Activated T-cell treated with anti-CD3 and anti-CD28 coated beads, Interleukin-2, amount 50 U/mL, for 48 hours (primary cell): ENCODE data around the gene ATR.
A peak's percentile ranks its signal among the peaks of the same experiment; 100 is the strongest.
"Not testable (repeated sequence)": the region's sequence is repeated elsewhere in the genome, so short reads cannot be mapped to it uniquely, and the experiment has no call there.

Experiments used
- DNase-seq, 2 experiments: peaks; one replicate each; pipeline ENCODE4 v3.0.0-alpha.2; 2020

Gene ATR

GRCh38 chr3:142592268-142592667, 13.7 kb upstream of the ATR start:
- not testable (repeated sequence) for DNase-seq

- no peak for DNase-seq
Measured at GRCh38 chr3:142588703-142589102, 10.2 kb upstream of the ATR start.

- no peak for DNase-seq
Measured at GRCh38 chr3:142586803-142587406, 8.4 kb upstream of the ATR start.

GRCh38 chr3:142581070-142581469, 2.5 kb upstream of the ATR start:
- not testable (repeated sequence) for DNase-seq

DNA sequence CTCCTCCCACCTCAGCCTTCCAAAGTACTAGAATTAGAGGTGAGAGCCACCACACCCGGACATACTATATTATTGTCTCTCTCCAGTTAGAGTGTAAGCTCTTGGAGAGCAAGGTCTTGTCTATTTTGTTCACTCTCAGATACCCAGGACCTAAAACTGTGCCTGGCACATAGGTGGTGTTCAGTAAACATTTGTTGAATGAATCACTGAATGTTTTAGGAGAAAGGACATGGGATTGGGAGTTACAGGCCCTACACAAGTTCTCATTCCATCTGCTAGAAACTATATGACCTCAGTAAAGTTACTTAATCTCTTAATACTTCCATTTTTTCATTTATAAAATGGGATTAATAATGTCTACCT, 1.5 kb upstream of the ATR start:
- DNase-seq, result no peak

- peak in 1 of 2 experiments; percentile 26 for DNase-seq
Measured at GRCh38 chr3:142577696-142578328, 721 bp downstream of the ATR start.

DNA sequence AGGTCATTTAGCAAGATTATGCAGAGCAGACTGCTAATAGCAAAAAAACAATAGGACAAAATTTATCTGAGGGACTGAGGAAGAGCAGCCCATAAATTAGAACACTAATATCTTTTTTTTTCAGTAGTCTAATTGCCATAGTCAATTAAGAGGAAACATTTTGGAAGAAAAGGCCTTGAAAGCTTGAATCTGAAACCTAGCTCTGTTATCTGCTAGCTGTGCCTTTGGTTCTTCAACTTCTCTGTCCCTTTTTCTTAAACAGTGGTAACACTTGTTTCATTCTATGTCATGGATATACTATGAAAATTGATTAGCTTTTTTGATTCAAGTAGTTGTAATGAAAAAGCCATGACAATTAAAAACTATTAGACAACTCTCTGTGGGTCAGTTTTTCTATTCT, 1.7 kb downstream of the ATR start:
- DNase-seq, result no peak

DNA sequence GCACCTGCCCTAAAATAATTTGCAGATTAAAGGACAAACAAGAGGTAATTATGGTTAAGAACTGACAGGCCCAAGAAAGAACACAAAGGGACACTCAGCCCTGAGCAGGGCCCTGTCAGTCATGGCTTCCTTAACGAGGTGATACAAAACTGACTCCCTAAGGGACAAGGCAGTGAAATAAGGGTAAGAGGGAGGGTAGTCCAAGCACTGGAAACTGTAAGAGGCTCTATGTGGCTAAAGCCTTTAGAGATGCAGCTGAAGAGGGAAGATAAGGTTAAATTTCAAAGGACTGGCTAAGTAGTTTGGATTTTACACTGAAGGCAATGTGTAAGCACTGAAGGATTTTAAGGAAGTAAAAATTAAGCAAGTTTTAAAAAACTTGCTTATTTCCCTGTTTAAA, 3.9 kb downstream of the ATR start:
- no peak for DNase-seq

- not testable (repeated sequence) for DNase-seq
Measured at GRCh38 chr3:142574223-142574622, 4.3 kb downstream of the ATR start.

- not testable (repeated sequence) for DNase-seq
Measured at GRCh38 chr3:142569422-142569821, 9.1 kb downstream of the ATR start.

GRCh38 chr3:142568393-142569017, 10.0 kb downstream of the ATR start:
- no peak for DNase-seq

- no peak for DNase-seq
Measured at GRCh38 chr3:142566096-142566495, 12.4 kb downstream of the ATR start.

DNA sequence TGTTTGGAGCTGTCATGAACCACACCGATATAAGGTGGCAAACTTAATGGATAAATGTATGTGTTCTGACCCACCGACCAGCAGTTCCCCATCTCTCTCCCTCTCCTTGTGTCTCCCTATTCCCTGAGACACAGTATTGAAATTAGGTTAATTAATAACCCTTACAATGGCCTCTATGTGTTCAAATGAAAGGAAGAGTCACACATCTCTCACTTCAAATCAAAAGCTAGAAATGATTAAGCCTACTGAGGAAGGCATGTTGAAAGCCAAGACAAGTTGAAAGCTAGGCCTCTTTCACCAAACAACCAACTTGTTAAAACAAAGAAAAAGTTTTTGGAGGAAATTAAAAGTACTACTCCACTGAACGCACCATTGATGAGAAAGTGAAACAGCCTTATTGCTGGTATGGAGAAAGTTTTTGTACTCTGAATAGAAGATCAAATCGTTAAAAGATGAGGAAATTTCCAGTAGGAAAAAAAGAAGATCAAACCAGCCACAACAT, 15.0 kb downstream of the ATR start:
- DNase-seq, result no peak

GRCh38 chr3:142560118-142560517, 18.4 kb downstream of the ATR start:
- DNase-seq, result no peak

- no peak for DNase-seq
Measured at GRCh38 chr3:142553741-142554140, 24.8 kb downstream of the ATR start.

DNA sequence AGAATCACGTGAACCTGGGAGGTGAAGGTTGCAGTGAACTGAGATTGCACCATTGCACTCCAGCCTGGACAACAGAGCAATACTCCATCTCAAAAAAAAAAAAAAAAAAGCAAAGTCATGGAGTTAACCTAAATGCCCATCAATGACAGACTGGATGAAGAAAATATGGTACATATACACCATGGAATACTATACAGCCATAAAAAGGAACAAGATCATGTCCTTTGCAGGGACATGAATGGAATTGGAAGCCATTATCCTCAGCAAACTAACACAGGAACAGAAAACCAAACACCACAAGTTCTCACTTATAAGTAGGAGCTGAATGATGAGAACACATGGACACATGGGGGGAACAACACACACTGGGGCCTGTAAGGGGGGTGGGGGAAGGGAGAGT, 26.0 kb downstream of the ATR start:
- DNase-seq, result not testable (repeated sequence)

GRCh38 chr3:142549986-142550385, 28.5 kb downstream of the ATR start:
- no peak for DNase-seq

GRCh38 chr3:142543307-142543706, 35.2 kb downstream of the ATR start:
- no peak for DNase-seq

DNA sequence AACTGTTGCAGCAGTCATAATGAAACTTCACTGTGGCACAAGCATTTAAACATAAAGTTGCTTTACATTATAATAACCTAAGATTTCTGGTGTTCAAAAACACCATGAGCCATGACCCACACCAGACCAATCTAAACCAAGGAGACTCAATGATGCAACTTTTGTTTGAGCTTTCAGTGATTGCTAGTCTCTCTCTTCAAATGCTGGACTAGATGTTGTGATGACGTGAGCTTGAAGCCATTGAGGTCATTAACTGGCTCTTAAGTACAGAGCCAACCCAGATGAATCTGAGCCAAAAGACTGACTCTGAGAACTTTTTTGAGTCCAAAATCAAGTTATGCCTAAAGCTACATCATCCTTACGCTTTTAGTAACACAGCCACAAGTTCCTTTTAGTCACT, 36.5 kb downstream of the ATR start:
- DNase-seq, result no peak

GRCh38 chr3:142536519-142536918, 42.0 kb downstream of the ATR start:
- DNase-seq, result no peak

DNA sequence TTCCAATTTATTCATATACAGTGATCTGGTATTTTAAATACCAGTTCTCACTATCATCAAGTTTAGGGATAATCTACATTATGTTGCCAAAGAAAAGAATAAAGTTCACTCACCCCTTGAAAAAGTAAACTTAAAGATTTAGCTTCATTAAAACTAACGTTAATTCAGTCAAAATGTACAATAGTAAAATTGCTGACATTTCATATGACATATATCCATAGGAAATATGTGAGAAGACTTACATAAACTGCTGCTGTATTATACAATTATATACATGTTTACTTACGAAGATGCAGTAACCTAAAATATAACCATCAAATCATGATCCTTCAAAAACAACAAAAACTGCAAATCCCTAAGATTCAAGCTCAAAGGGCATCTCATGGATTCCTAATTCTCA, 44.0 kb downstream of the ATR start:
- DNase-seq, result no peak

DNA sequence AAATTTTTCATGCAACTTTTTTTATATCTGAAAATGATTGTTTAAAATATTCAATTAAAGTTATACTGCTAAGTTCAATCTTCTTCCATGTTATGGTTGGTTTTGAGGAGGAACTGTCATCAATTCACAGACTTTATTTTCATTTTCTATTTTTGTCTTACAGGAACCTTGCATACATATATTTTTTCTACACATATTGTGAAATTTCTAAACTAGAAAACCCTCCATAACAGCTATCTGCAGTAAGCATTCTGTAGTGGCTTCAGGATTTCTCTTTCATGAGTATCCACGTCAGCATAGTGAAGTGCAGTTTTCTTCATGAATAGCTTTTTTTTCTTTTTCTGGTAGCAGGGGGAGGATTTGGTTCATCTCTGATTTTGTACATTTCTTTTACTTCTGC, 48.2 kb downstream of the ATR start:
- DNase-seq, result no peak

GRCh38 chr3:142523921-142524566, 54.5 kb downstream of the ATR start:
- DNase-seq, result no peak

DNA sequence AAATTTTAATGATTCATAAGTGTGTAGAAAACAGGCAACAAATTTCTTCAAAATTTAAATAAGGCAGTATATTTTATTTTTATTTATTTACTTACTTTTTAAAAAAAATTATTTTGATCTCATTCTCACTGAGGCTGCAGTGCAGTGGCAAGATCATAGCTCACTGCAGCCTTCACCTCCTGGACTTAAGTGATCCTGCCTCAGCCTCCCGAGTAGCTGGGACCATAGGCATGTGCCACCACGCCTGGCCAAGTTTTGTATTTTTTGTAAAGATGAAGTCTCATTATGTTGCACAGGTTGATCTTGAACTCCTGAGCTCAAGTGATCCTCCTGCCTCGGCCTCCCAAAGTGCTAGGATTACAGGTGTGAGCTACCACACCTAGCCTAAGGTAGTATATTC, 69.5 kb downstream of the ATR start:
- peak; percentile 23 to 25 for DNase-seq
